K562 treated with DMSO at 1 percent for 4 hours (cell line): ENCODE measurements around the gene LUC7L2. TPM values are rescaled to one million over a fixed set of nuclear protein-coding genes. Genes with fewer than 3 reads are reported as not detected.

Experiments used
- total RNA-seq: library from RNA; unstranded; fragments of 300-600 nt; gene quantifications from 2 replicates; pipeline ENCODE4 v1.2.3, GENCODE V29; 2022; ENCODE audit not compliant: insufficient read depth

The LUC7L2 gene
- 71.2 and 89.4 TPM in 2 replicates for total RNA-seq

GRCh38 chr7:139359366-139360209 is at the start of gene LUC7L2:
LUC7L2 (plus strand) TSS chr7:139359894; CDS start chr7:139360262, 368 bp downstream.

GRCh38 chr7:139341058-139341775 is 18.5 kb upstream of the LUC7L2 start, which contains the start of gene FMC1:
FMC1 (plus strand) TSS chr7:139341337; CDS start chr7:139341385, 48 bp downstream.

Other genes with a start within 250 kb of the LUC7L2 start
- 3.7 and 5.8 TPM in 2 replicates for gene UBN2, start 128.7 kb upstream of the LUC7L2 start, total RNA-seq
- gene FMC1, start 18.6 kb upstream of the LUC7L2 start, total RNA-seq: 8.4 and 23.0 TPM in 2 replicates
- not detected in 2 replicates for gene KLRG2, start 123.8 kb downstream of the LUC7L2 start, total RNA-seq
- 5.8 and 9.2 TPM in 2 replicates for gene CLEC2L, start 163.8 kb downstream of the LUC7L2 start, total RNA-seq